CD4-positive, alpha-beta T cell treated with Interleukin-15 for 1 hour (primary cell): ENCODE data around the gene COL27A1.

Experiments
- DNase-seq: peaks from one replicate; pipeline ENCODE4 v3.0.0-alpha.2; 2020

COL27A1 gene

DNA sequence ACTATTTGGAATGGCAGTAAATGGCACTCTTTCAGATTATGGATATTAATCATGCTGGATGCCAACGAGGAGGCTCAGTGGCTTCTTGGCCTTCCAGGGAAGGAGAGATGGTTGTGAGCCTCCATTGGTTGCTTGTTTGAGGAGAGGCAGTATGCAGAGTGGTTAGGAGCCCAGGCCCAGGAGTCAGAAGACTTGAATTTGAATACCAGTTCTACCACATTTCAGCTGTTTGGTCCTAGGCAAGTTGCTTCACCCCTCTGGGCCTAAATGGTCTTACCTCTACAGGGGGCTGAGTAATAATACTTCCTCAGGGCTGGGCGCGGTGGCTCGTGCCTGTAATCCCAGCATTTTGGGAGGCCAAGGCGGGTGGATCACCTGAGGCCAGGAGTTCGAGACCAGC, 52.5 kb downstream of the COL27A1 start:
- DNase-seq, result no peak

DNA sequence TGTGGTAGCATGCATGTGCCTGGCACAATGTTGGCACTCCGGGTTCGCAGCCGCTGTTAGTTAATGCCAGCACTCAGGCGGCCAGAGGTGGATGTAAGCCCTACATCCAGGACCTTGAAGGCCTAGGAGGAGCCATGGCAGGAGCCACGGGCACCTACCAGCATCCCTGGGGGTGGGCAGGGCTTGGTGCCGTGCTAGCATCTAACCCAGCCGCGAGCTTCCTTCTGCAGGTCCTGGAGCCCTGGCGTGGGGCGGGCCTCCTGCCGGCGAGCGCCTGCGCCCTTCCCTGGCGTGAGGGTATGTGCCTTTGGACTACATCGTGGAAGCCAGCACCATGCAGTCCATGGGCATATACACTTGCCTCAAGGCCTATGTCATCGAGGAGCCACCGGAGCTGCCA, 53.8 kb downstream of the COL27A1 start:
- DNase-seq, result no peak

DNA sequence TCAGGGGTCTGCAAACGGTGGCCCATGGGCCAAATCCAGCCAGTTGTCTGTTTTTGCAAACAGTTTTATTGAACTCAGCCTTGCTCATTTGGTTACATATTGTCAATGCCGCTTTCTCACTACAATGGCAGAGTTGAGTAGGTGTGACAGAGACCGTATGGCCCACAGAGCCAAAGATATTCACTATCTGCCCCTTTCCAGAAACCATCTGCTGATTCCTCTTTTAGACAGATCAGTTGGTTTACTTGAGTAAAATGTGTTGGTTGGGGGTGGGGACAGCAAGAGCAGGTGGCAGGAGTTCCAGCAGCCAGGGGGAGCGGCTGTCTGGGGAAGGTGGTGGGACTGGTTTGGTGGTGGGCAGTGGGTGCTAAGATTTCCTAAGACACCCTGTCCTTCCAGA, 54.8 kb downstream of the COL27A1 start:
- DNase-seq, result no peak

DNA sequence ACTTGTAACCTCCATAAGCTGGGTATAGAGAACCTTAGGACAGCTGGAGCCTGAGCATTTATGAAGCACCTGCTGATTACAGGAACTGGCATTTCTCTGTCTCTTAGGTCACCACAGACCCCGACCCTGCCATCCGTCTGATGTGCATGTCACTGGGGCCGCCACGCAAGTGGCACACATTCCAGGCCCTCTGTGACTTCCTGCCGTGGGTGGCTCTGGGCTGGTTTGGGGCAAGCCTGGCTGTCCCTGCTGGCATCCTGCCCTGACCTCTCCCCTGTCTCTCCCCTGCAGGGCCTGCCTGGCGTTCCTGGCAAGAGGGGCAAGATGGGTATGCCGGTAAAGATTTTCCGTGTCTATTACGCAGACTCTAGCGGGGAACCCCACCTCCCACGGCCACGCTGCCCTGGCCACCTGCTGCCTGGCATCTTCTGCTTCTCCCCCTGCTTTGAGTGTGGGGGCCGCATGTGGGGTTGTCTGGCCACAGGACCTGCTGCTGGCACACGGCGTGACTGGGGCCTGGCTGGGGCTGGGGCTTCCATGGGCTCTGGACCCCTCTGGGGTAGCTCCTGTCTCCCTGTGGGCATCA, 55.4 kb downstream of the COL27A1 start:
- DNase-seq, result no peak

DNA sequence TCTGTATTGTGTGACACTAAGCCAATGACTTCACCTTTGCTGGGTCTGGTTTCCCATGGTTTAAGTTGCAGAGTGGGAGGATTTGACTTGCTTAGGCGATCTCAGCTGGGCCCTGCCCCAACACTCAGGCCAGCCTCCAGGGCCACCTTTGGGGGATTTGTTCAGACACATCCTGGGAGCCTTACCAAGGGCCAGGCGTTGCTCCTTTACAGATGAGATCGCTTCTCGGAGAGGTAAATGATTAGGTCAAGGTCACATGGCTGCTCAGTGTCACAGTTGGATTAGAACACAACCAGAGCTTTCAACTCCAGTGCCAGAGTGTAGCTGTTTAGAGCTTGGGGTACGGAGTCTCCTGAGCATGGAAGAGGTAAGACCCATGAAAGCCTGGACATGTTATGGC, 57.5 kb downstream of the COL27A1 start:
- no peak for DNase-seq

DNA sequence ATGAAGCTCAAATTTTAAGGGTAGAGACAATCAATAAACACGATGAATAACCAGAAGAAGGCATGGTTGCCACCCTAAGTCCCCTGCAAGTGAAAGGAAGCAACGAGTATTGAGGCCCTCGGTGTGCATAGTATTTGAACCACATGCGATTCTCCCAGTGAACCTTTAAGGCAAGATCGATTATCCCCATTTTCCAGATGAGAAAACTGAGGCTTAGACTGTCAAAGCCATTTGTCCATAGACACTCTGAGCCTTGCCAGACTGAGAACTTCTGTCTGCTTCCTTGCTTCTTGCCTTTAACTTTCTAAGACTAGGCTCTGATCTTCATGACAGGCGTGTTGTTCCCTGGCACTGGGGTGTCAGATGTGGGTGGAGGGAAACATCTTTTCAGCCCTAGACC, 58.2 kb downstream of the COL27A1 start:
- no peak for DNase-seq

DNA sequence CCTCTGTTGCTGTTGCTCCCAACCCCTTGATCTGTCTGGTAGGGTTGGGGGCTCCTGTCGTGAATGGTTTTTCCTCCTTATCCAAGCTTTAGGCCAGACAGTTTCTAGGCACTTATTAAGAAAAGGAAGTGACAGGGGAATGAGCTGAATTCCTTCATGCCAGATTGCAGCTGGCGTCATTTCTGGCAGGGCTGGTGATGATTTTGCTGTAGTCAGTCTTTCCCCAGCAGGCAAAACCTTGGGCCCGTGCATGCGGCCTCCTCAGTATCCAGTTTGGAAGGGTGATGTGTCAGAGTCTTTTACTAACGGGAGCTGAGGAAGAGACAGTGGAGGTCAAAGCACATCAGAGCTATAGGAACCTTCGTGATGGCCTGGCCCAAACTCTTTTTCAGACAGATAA, 58.8 kb downstream of the COL27A1 start:
- DNase-seq, result no peak

DNA sequence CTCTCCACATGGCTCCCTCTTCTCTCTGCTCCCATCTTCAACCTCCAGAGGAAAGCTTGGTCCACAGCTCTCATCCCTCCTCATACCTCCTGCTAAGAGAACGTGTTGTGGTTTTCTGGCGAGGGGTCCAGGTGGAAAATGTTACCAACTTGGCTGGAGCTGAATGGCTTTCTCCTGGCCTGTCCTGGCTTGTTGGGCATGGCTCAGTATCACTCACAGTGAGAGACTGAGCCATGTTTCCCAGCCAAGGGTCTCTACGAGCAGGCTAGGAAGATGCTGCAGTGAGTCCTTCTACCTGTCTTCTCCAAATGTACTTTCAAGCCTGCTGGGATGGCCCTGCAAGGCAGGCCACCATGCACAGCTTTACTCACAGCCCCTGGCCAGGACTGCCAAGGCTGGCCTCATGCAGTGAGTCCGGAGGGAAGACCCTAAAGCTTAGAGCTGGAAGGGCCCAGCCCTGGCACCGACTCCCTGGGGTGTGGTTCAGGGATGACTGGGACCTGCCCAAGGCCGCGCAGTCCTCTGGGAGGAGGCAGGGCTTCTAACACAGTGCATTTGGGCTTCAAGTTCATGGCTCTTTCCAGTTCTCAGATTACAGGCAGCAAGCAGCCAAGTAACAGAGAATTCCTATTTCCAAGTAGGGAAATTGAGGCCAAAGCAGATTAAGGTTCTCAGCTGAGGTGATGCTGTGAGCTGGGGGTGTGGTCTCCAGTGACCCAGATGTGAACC, 59.5 kb downstream of the COL27A1 start:
- no peak for DNase-seq

DNA sequence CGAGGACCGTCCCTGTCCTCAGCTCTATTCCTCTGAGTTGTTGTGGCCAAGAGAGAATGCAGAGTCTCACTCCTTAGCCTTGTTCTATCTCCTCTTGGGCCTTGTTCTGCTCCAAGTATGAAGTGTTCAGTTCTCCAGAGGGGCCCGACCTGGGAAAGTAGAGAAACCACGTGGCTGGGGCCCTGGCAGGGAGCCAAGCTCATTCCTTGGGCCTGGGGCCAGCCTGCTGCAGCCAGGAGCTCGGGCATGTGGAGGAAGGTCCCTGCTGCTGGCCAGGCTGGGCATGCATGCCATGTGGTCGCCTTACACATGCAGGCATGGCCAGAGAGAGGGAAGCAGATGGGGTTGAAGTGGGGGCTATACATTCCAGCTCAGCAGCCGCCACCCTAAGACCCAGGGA, 60.7 kb downstream of the COL27A1 start:
- no peak for DNase-seq

DNA sequence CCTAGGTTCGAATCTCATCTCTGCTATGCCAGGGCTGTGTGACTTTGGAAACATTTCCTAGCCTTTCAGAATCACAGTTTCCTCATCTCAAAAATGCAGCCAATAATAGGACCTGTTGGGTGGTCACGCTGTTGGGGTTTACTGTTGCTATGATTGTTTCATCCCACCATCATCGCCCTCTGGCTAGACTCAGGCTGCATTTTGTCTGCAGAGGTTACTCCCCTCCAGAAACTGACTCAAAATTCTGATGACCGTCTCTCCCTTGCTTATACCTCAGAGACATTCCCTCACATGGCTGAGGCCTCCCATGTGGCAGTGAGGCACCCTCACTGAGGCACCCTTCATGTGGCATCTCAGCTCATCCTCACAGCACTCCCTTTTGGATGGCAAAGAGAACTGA, 61.6 kb downstream of the COL27A1 start:
- no peak for DNase-seq

DNA sequence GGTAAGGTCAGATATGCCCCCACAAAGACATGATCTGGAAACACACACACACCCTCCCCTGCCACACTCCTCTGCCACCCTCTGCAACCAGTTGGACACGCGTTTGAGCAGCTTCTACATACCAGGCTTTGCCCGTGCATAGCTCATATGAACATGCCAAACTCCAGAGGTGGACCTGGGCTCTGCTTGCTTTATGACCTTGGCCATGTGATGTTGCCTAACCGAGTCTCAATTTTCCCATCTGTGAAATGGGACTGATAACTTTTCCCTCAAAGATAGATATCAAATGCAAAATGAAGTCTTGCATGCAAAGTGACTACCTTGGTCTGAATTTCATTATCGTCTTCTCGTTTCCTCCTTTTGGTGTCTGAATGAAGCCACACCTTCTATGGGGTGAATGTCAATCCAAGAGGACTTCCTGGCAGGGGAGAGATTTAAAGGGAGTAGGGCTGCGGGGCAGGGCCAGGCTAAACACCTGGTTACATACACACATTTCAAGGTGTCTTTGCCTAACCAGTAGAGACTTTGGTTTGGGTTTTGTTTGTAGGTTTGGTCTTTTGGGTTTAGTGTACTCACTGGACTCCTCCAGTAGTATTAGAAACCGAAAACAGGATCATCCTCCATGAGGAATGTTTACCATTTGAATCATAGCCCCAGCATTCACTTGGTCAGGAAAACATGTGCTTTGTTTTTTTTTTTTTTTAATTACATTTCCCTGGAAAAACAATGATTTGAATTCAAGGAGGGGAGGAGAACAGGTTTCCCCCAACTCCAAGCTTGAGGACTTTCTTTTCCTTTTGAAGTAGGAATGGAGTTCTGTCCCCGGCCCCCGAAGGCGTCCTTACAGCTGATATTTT, 63.2 kb downstream of the COL27A1 start:
- no peak for DNase-seq

DNA sequence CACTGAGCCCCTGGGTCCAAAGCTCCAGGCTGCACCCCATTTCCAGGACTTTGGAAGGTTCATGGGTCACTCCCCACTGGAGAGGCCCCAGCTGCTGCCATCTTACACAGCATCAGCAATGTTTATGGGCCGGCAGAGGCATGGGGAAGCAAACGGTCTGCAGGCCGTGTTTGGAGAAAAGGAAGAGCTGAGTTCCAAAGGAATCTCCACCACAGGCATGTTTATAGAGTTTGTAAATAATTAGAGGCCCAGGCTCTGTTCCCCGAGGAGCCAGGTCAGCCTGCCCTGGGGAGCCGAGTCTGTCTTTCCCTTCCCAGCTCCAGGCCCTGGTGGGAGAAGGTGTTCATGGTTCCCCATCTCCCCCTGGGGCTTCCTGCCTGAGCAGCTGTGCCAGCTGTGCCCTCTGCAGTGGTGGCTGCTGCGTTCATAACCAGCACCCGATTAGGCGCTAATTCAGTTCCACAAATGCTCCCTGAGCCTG, 64.8 kb downstream of the COL27A1 start:
- no peak for DNase-seq

DNA sequence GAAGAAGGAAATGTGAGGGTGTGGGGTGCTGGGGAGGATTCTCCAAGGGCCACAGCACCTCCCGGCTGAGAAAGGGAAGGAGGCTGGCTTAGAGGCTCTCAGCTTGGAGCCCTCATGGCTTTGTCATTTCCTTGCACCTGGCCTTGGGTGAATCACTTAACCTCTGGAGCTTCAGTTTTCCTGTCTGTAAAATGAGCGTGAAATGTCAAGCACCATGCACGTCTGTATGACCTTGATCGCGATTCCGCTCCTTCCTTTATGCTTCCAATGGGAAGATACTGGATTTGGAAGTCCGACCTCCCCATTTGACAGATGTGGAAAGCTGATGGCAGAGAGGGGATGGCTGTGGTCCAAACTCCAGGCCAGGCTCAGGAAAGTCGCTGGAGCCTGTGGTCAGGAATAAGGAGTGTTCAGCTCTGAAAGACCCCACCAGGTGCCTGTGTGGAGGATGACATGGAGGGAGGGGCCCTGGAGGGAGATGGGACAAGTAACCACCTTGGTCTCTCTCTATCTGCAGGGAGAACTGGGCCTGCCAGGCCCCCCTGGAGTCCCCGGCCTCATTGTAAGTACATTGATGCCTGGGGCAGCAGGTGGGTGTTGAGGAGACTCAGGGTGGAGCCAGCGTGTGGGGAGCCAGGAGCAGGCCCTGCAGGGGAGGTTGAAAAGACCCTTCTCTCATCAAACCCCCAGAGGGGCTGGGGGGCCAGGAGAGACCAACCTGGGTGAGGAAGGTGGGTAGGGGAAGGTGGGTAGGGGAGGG, 66.5 kb downstream of the COL27A1 start:
- DNase-seq, result no peak

DNA sequence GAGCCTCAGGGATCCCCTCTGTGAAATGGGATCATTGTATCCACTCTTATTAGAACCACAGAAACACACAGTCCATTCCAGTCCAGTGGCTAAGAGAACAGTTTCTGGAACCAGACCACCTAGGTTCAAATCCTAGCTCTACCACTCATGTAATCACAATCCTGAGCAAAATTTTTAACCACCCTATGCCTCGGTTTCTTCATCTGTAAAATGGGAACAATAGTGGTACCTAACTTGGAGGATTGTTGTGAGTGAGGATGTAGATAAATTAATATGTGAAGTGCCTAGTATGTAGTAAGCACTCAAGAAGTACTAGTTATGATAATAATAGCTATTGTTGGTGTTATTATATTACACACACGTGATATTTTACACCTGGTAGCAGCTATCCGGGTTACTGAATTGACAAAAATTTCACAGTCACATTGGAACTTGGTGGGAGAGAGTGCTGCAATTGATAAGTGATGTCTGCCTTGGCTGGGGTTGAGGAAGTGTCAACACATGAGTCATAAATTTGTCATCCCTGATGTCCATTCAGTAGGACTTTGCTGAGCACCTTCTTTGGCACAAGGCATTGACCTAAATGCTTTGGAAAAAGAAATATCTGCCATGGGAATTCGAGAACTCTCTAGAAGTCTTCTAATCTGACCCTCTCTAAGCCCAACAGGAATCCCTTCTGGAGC, 68.4 kb downstream of the COL27A1 start:
- DNase-seq, result no peak

DNA sequence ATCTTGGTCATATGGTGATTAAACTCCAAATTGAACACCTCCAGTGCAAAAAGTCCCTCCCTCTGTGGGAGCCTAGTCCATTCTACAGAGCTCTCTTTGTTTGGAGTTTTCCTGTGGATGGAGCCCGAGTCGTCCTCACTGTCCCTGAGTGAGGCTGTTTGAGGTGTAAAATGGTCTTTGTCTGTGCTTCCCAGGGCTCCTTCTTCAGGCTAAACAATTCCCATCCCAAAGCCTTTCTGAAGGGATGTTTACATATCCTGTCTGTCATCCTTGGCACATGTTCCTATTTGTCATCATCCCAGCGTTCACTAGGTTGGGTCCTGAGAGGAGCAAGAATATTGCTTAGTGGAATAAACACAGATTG, 68.9 kb downstream of the COL27A1 start:
- DNase-seq, result no peak

DNA sequence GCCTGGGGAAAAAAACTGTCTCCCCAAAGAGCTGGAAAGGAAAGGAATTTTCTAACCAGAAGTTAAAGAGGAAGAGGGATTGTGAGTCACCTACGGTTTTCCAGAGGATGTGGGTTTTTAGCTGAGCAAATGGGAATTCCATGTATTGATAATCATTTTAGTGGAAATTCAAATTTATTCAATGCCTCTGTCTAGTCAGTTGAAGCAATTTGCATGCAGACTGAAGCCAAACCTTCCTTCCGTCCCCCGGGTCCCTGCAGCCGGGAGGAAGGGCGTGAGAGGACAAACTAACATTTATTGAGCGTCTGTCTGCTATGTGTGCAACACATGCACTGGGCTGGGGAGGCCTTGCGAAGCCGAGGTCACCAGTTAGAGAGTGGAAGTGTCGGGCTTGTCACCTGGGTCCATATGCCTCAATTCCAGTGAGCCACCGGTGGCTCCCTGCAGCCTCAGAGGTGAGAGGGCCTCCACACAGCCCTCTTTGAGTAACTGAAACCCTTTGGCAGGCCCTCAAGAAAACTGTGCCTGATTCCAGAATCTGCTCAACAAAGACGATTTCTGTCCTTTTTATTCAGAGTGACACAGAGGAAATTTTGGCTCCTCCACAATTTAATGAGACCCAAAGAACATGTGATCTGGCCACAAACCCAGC, 70.3 kb downstream of the COL27A1 start:
- DNase-seq, result no peak

DNA sequence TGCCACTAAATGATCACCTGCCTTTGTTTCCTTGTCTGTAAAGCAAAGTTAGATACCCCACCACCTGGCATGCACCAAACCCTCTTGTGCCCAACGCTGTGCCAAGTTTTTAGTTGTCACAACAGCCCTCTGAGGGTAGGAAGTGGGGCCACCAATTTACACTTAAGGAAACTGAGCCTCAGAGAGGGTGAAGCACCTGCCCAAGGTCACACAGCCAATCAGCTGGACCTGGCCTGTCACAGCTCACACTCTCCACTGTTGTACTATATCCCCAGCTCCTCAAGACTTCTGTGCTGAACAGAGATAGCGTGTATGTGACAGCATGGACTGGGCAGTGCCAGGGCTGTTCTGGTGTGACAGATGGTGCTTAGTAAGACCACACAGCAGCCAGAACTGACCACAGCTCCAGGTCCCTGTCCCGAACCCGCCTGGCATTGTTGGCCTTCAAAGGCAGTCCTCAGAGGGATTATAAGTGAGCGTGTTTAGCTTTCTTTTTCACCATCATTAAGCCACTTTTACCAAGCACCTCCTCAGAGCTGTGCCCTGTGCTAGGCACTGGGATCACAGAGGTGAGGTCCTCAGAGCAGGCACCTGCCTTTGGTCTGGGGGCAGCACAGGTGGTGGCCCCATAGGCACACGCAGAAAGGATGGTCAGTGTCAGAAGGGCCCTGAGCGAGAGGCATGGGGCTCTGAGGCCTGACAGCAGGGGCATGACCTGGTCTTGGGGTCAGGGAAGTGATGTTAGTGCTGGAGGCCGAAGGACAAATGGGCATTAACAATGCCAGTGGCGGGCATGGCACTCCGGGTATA, 71.1 kb downstream of the COL27A1 start:
- DNase-seq, result no peak

DNA sequence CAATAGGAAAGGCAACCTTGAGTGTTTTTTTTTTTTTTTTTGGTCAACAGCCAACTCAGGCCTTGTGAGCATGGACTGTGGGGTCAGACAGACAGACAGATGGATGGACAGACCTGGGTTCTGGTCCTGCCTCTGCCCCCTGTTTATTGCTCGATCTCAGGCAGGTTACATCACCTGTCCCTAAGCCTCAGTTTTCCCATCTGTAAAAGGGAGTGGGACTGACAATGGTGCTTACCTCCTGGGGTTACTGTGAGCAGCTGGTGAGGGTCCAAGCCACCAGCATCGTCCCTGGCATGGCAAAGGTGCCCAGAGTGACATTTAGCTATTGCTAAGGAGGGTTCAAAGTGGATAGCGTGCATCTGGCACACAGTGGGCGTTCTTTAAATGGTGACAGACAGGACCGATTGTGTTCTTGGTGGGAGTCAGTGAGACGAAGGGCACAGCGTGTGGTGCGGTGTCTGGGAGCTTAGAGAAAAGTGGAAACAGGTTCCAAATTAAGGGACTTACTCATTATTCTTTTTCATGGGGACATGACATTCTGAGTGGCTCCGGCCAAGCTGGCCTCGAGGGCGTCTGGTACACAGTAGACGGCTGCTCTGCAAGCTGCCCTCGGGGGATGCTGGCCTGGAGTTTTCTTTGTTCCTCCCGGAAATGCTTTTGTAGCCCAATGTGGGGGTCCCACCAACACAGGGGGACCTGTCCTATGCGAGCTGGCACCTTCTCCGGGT, 72.1 kb downstream of the COL27A1 start:
- no peak for DNase-seq

DNA sequence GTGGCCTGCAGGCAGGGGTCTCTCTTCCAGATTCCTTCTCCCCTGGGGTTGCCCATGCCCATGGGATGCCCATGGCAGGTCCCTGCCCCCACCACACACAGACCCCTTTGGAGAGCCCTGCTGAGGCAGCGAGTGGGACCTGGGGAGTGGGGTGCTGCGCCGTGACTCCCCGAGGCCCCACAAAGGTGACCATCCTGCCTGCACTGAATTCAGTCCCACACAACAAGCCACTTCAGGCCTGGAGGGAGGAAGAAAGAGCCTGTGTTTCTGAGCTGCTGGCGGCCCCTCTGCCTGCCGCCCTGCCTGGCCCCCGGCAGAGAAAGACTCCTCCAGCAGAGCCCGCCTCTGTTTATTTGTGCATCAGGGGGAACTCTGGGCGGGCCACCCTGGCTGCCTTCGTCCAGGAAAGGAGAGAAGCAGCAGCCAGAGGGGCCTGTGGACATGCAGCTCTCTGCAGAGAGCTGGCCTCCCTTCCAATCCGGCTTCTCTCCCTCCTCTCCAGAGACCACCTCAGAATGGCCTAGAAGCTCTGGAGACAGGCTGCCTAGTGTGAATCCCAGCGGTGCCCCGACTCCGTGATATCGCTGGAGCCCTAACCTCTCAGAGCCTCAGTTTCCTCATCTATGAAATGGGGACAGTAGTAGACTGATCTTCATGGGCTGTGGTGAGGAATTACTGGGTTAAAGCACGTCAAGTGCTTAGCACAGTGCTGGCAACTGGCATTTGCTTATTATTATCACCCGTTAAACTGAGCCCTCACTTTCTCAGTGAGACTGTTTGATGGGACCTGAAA, 72.9 kb downstream of the COL27A1 start:
- DNase-seq, result no peak

DNA sequence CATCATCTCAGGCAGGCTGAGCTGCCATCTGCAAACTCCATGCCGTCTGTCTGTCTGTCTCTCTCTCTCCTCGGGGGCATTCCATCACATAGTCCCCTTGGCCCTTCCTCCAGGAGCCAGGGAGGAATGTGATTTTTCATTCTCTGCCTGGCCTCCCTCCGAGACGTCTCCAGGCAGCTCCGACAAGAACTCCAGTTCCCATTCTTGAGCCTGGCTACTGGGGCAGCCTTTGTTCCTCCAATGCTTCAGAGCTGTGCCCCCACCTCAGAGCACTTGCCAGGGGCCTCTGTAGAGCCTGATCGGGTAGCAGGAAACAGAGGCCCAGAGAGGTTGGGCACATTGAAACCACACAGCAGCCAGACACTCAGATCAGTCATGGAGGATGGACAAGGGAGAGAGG, 74.0 kb downstream of the COL27A1 start:
- DNase-seq, result no peak
